Fibroblast of villous mesenchyme (primary cell): ENCODE measurements around the gene ARHGAP10. TPM values are rescaled to one million over a fixed set of nuclear protein-coding genes. Genes with fewer than 3 reads are reported as not detected.
A peak's percentile ranks its signal among the peaks of the same experiment; 100 is the strongest.
"Not testable (repeated sequence)": the region's sequence is repeated elsewhere in the genome, so short reads cannot be mapped to it uniquely, and the experiment has no call there.

Source experiments
- DNase-seq: peaks from one replicate; pipeline ENCODE4 v3.0.0-alpha.2; 2010; ENCODE audit warnings: low read depth
- H3K4me3 ChIP-seq: 2 replicates; pipeline ENCODE4 v1.5.1; 2011; ENCODE audit warnings: low read depth, mild to moderate bottlenecking, low read length
- CTCF ChIP-seq: IDR thresholded peaks from 2 replicates; pipeline ENCODE4 v1.5.1; 2012; ENCODE audit warnings: low read depth, mild to moderate bottlenecking, low read length; ENCODE audit not compliant: insufficient read depth
- total RNA-seq: library from RNA; depleted of rRNA; stranded (reverse); fragments of >200 nt; gene quantifications from 2 replicates; pipeline ENCODE4 v1.2.3, GENCODE V29; 2012

ARHGAP10 gene
- total RNA-seq, 1 donor: 41.5 TPM

- TF ChIP-seq CTCF: no peak
- DNase-seq: no peak
- no peak overlapping the region for H3K4me3 ChIP-seq
Observed at GRCh38 chr4:147991543-147992283, 259.8 kb downstream of the ARHGAP10 start.

- no peak overlapping the region for H3K4me3 ChIP-seq
- TF ChIP-seq CTCF: no peak
- DNase-seq: peak; percentile 75
Observed at GRCh38 chr4:147994076-147994475, 262.2 kb downstream of the ARHGAP10 start.

- no peak for DNase-seq
- no peak overlapping the region for H3K4me3 ChIP-seq
- TF ChIP-seq CTCF: no peak
Observed at GRCh38 chr4:147994491-147995385, 262.9 kb downstream of the ARHGAP10 start.

- no peak for TF ChIP-seq CTCF
- no peak for DNase-seq
- H3K4me3 ChIP-seq: no peak overlapping the region
Observed at GRCh38 chr4:147996859-147997258, 265.0 kb downstream of the ARHGAP10 start.

GRCh38 chr4:148000038-148000437 lies 268.1 kb downstream of the ARHGAP10 start:
- DNase-seq: not testable (repeated sequence)

GRCh38 chr4:148004228-148004857 lies 272.5 kb downstream of the ARHGAP10 start:
- no peak overlapping the region for H3K4me3 ChIP-seq
- TF ChIP-seq CTCF: no peak
- DNase-seq: no peak

More at GRCh38 chr4:148000038-148000437, 268.1 kb downstream of the ARHGAP10 start:
- H3K4me3 ChIP-seq: not testable (repeated sequence)

GRCh38 chr4:148006001-148006400 lies 274.1 kb downstream of the ARHGAP10 start:
- no peak overlapping the region for H3K4me3 ChIP-seq
- no peak for TF ChIP-seq CTCF
- DNase-seq: no peak
